Activated CD4-positive, CD25-positive, alpha-beta regulatory T cell treated with anti-CD3 and anti-CD28 coated beads, Interleukin-2, amount 50 U/mL, for 16 hours (primary cell): ENCODE data around the gene WFIKKN2.

Experiments
- DNase-seq: peaks from one replicate; pipeline ENCODE4 v3.0.0-alpha.2; 2020; ENCODE audit warnings: low read depth, low spot score

Gene WFIKKN2

DNA sequence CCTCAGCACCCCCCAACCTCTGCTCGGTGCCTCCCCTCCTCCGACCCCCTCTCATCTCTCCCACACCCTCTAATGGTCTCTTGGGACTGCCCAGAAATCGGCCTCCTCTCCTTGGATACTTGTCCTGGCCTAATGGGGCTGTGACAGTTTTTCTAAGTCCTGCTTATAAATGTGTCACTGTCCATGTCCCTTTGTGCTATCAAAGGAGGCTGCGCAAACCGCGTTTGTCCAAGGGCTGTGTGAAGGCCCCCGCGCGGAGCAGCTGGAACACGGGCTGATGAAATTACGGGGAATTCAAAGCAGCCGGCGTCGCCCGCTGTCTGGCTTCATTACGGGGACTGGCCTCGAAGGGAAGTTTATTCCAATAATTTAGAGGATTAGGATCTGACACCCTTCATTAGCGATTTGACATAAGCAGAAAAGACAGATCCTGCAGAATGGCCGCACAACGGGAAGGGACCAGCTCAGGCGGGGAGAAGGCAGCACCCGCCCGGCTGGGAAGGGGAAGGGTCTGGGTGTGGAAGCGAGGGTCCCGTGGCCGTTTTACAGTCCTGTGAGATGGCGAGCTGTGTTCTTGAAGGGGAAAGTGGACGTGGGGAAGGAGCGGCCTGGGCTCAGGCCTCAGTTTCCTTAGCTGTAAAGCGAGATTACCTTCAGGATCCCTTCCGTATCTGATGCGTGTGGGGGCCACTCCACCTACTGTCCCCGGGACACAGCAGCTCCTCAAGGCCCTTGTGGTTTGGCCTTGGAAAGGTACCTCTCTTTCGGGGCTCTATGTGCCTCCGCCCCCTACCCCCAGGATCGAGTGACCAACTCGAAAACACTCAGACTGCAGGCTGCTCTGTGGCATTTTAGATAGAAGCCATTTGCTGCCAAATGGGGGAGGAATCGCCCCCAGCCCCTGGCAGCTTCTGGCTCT, 1.6 kb upstream of the WFIKKN2 start:
- DNase-seq: no peak

DNA sequence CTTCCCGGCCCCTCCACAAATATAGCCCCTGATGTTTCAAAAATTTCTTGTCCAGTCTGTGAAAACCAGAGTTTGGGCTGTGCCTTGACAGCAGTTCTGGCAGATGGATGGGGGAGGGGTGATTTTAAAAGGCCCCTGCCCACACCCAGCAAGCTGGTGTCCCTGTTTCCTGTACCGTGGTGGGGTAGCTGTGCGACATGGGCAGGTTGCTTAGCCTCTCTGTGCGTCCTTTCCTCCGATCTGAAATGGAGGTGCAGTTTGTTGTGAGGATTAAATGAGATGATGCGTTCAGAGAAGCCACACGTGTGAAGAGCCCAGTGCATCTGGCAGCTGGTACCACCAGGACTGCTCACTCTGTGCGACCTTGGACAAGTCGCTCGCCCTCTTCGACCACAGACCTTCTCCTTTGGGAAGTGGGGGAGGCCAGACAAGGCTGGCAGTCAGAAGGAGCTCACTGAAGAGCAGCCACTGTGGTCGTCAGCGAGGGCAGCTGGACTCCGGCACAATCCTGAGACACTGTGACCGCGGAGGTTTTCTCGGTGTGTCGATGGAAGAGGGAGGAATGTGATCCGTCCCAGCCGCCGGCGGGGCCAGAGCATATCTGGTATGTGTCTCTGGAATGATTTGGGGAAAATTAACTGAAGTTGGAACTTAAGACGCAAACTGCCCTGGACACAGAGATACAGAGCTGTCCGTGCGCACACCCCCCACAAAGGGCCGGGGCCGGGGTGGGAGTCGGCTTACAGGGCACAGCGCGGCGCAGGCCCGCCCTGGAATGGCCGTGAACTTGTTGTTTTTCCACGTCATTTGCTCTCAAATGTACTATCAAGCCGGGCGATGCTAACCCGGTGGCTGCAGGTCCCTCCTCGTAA, 721 bp upstream of the WFIKKN2 start:
- no peak for DNase-seq

DNA sequence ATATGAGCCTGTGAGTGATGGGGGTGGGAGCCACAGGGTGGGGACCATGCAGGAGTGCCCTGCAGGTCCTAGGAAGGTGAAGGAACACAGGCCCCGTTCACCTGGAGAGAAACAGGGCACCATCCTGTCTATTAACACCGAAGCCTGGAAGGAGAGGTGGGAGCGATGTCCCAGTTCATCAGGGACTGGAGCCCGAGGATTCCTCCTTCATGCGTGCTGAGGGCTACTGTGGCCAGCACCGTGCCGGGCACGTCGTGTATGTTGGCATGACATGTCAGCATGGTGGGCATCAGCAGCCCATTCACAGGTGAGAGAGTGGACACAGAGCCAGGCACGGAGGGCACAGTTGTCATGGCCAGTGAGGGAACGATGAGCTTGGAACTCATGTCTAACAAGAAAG, 1.4 kb downstream of the WFIKKN2 start:
- DNase-seq: no peak

DNA sequence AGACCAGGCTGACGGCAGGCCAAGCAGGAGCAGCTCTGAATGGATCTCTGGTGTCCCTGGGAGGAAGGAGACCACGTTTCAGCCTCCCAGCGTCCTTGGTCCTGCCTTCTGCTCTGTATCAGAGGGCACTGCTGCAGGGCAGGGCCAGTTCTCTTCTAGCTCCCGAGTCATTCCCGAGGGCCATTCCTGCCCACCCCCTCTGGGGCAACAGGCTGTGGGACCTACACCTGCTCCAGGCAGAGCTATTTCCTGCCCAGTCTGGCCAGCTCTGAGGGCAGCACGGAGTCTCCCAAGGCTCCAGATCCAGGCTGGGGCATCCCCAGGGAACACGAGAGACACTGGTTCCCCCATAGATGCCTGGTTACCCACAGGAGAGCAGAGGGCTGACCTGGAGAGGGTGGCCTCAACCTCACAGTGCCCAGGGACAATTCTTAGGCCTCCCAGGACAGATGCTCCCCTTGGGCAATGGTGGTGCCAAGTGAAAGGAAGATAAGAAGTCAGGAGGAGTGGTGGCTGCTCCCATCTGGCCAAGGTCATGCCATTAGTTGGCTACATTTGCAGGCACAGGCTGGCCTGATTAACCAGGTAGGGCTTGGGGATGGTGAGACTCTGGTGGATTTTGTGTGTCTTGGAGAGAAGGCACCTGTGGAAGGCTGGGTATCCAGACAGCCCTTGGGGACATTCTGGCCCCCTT, 2.0 kb downstream of the WFIKKN2 start:
- no peak for DNase-seq

DNA sequence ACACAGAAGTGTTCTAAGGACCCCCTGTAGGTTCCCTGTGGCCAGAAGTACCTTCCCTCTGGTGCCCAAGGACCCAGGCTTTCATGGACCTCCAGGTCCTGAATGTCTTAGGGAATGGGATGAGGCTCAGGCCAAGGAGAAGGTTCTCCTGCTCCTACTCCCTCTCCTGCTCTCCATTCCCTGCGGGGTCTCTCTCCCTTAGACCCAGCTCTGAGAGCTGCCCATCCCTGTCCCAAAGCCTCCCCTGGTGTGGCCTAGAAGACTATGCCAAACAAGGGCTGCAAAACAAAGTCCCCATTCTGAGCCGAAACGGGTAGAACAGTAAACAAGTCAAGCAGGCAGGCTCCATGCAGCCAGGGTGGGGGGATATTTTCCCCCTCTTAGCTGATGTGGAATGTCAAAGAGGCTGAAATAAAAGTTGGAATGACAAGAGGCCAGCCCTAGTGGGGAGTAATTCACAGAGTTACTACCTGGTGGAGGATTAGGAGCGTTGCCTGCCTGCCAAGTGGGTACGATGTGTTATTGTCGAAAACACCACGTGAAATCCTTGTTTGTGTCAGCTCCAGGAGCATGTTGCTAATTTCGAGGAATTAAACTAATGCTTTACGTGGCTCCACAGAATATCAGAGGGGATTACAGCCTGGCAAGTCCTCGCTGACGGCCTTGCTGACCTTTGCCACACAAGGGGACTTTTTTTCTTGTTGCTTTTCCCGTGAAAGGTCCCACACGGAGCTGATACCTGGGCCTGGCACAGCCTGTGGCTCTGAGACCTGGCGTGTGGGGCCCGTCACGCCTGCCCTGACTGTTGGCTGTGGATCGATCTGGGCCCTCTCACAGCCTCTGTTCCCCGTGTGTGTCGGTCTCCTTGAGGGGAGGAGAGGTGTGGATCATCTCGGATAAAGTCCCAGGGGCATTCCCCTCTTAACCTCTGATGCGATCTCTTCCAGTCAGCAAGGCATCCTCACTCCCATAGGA, 2.9 kb downstream of the WFIKKN2 start:
- DNase-seq: no peak

DNA sequence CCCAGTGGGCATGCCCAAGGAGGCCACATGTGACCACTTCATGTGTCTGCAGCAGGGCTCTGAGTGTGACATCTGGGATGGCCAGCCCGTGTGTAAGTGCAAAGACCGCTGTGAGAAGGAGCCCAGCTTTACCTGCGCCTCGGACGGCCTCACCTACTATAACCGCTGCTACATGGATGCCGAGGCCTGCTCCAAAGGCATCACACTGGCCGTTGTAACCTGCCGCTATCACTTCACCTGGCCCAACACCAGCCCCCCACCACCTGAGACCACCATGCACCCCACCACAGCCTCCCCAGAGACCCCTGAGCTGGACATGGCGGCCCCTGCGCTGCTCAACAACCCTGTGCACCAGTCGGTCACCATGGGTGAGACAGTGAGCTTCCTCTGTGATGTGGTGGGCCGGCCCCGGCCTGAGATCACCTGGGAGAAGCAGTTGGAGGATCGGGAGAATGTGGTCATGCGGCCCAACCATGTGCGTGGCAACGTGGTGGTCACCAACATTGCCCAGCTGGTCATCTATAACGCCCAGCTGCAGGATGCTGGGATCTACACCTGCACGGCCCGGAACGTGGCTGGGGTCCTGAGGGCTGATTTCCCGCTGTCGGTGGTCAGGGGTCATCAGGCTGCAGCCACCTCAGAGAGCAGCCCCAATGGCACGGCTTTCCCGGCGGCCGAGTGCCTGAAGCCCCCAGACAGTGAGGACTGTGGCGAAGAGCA, 4.4 kb downstream of the WFIKKN2 start:
- no peak for DNase-seq

DNA sequence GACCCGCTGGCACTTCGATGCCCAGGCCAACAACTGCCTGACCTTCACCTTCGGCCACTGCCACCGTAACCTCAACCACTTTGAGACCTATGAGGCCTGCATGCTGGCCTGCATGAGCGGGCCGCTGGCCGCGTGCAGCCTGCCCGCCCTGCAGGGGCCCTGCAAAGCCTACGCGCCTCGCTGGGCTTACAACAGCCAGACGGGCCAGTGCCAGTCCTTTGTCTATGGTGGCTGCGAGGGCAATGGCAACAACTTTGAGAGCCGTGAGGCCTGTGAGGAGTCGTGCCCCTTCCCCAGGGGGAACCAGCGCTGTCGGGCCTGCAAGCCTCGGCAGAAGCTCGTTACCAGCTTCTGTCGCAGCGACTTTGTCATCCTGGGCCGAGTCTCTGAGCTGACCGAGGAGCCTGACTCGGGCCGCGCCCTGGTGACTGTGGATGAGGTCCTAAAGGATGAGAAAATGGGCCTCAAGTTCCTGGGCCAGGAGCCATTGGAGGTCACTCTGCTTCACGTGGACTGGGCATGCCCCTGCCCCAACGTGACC, 5.0 kb downstream of the WFIKKN2 start:
- no peak for DNase-seq

DNA sequence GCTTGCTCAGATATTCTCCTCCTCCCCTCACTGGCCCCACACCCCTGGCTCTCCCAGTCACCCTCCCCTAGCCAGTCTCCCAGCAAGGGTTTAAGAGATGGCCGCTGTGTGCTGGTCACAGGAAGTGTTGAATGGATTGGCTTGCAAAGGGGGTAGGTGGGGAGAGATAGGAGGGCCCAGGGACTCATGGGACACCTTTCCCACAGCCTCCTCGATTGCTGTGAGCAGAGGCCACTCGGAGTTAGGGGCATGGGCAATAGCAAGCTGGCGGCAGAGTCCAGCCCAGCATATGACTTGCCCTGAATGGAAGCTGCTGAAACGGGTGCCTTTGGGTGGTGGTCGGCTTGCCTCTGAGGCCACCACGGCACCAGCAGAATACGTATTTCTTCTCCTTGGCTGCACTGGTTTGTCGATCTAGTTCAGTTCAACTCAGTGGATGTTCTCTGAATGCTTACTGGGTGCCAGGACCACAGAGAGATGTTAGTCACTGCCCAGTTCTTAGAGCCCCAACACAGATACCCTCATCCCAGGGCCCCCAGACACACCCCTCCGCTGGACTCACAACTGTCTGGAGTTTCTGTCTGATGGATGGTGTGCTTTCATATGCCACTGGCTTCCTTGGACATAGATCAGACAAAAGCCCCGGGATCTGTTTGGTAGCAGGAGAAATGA, 6.0 kb downstream of the WFIKKN2 start:
- DNase-seq: no peak

DNA sequence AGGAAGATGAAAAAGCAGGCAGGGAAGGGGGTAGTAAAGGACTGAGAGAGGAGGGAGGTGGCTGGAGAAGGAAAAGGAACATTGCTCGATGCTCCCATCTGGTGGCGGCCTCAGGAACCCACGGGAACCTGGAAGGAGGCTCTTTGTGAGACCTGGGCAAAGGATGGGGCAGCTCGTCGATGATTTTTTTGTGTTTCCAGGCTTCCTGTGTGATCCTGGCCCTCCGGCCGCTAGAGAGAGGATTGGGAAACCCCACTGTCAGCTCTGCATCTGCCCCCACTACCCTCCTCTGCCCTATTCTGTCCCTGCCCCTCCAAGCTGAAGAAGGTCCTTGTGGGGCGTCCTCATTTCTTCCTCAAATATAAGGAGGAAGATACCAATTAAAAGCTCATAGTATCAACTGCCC, 6.6 kb downstream of the WFIKKN2 start:
- DNase-seq: no peak

DNA sequence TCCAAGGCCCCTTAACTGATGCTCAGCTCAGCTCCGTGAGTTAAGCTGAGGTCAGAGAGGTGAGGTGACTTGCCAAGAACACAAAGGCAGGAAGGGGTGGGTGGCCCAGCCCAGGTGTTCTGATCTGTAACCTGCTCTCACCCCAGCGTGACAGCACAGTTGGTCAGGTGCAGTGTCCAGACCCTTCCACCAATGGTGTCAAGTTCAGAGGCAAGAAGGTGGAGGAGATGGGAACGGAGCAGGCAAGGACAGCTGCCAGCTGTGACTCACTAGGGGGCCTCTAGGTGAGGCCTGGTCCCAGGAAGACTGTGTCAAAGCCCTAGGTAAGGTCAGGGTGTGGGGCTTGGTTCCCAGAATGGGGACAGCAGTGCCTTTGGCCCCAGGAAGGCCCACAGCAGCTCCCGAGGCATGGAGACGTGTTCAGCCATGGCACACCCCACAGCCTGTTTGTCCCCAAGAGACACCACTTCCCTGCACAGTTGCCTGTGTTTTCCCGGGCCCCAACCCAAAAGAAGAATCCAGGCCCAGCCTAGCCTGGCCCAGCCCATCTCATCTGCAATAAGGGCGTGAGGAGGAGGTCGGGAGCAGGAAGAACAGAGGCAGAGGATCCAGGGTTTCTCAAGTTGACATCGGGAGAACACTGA, 7.2 kb downstream of the WFIKKN2 start:
- DNase-seq: no peak

DNA sequence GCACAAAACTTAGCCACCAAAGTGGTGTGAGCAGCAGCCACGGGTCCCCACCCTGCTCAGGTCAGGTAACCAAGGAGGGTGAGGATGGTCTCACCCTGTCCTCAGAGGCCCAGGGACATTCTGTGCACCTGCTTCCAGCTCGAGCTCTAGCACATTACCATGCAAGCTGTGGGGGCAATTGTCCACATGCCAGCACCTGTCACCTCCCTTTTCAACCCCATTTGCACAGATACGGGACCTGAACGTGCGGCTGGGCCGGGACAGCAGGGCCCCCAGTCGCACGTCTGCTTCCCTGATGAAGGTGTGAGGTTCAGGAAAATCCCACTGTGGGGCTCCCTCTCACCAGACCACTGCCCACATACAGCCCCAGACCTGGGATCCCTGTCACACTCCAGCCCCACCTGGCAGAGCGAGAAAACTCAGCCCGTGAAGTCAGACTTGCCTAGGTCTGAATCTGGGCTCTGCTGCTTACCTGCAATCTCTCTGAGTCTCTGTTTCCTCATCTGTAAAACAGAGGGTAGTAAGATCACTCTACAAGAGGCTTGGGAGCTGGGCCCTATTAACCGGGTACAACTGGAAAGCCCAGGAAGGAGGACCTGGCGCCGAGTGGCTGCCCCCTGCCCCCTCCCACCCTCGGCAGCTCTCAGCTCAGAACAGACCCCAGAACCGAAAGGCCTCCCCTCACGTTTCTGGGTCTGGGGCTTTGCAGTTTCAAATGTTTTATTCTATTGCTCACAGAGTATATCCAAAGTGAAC, 7.9 kb downstream of the WFIKKN2 start:
- DNase-seq: no peak

DNA sequence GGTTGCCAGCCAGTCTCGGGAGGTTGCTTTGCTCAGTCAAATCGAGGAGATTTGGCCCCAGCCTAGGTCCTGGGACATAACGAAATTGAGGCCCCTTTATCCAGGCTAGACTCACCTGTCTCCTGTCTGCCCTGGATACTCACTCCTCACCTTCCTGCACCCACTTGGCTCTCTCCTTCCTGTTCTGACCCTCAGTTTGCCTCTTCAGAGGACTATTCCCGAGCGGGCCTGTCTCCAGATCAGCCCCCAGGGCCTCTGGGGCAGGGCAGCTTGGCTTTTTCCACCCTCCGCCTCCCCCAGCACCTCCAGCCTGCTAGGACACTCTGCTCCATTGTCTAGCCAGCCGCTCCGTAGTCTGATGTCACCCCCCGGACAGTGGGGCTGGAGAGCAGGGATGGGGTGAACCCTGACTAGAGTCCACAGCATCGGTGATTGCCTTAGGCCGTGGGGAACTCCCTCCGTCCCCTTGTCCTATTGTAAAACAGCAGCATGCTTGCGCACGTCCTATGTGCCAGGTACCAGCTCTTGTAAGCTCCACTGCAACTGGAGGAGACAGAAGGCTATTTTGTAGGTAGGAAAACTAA, 8.8 kb downstream of the WFIKKN2 start:
- no peak for DNase-seq

DNA sequence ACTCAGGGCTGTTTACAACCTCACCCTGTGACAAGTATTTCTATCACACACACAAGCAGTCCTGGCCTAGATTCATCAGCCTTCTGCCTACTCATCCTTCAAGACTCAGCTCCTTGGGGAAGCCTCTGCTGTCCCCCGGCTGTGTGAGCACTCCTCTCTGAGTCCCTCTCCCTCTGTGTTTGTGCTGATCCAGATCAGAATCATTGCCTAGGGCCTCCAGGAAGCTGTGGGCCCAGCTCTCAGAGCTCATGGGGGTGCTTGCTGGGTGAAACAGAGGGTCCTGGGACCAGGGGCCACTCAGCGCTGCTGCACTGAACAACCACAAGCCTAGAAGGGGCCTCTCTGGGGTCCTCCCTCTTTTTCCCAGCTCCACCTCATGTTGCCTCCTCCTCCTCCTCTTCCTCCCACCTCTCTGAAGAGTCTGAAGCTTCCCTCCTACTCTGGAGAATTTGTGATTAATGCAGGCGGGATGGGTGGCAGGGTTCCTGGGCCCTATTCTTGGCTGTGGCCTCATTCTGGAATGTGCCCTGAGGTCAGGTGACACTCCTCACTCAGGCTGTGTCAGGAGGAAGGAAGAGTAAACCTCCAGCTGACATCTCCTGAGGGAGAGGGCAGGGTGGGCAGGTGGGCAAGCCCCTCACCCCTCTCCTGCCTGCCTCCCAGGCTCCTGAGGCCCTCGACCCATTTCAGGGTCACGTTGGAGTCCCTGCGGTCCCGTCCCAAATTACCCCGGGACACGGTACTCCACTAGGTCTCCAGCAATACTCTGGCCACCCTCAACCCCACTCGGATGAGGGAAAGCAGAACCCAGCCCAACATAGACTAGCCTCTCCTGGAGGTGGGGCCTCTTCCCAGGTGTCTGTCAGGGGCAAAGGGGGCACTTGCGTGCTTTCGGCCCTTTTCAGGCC, 10.1 kb downstream of the WFIKKN2 start:
- DNase-seq: no peak

DNA sequence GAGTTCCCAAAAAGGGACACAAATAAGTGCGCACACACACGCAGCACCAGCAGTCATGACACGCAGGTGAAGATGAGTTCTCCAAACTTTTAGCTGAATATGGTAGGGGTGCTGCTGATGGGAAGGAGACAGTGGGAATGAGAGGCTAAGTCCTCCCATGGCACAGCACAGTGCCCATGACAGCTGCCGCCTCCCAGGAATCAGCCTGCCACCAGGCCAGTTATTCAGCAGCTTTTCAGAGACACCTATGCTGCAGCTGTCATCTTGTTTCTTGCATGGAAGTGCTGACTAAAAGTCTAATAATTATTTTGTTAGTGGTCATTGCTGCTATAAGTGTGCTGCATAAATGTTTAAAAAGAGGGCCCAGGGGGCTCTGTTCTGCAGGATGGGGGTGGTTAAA, 12.2 kb downstream of the WFIKKN2 start:
- no peak for DNase-seq

DNA sequence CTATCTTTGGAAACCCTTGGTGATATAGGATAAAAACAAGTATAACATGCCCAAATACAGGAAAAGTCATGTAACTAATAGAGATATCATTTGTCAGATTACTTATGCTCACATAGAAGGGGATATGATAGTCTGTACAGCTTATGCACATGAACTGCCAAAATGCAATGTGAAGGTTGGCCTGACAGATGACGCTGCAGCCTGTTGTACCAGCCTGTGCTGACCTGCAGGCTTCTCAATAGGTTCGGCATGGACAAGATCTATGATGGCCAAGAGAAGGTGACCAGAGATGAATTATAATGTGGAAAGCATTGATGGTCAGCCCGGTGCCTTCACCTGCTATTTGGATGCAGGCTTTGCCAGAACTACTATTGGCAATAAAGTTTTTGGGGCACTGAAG, 12.7 kb downstream of the WFIKKN2 start:
- DNase-seq: no peak

DNA sequence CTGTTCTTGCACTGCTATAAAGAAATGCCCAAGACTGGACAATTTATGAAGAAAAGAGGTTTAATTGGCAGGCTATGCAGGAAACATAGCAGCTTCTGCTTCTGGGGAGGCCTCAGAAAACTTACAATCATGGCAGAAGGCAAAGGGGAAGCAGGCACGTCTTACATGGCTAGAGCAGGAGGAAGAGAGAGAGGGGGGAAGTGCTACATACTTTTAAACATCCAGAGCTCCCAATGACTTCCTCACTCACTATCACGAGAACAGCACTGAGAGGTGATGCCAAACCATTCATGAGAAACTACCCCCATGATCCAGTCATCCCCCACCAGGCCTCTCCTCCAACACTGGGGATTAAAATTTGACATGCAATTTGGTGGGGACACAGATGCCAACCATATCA, 13.3 kb downstream of the WFIKKN2 start:
- no peak for DNase-seq

DNA sequence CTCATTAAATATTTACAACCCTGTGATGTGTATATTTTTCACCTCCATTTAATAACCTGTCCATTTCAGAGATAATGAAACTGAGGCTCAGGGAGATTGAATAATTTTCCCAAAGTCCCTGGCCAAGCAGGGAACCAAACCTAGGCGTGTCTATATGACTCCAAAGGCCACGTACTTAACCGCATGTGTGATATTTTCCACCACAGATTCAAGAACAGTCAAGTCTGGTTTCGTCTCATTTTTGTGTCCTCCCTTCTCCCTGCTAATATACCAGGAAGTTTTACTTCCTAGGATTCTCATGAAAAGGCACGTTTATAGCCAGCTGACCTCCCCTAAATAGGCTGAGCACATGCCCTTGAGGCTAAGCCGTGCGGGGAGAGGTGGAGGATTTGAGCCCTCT, 15.3 kb downstream of the WFIKKN2 start:
- no peak for DNase-seq
